ENCODE results near the gene RNASEH2B.

DNA sequence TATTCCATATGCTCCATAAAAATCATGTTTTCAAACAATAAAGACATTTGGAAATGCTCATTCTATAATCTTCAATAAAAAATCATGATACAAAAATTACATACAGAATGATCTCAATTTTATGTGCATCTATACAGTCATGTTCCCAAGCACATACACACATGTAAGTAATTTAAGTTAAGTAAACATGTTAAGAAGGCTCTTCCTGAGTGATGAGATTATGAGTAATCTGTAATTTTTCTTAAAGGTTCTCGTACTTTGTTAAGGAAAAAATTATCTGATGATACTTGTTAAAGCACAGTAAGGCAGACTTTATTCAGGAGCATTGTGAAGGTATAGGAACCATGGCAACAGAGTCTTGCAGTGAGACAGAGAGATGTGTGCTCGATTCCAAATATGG, 36.1 kb upstream of the RNASEH2B start:
- no peak for TF ChIP-seq EZH2 (IDR thresholded peaks at IDR 0.05; ENCODE audit: borderline replicate concordance, low read depth, low read length, poor library complexity, severe bottlenecking)
- TF ChIP-seq, protein P1, sequence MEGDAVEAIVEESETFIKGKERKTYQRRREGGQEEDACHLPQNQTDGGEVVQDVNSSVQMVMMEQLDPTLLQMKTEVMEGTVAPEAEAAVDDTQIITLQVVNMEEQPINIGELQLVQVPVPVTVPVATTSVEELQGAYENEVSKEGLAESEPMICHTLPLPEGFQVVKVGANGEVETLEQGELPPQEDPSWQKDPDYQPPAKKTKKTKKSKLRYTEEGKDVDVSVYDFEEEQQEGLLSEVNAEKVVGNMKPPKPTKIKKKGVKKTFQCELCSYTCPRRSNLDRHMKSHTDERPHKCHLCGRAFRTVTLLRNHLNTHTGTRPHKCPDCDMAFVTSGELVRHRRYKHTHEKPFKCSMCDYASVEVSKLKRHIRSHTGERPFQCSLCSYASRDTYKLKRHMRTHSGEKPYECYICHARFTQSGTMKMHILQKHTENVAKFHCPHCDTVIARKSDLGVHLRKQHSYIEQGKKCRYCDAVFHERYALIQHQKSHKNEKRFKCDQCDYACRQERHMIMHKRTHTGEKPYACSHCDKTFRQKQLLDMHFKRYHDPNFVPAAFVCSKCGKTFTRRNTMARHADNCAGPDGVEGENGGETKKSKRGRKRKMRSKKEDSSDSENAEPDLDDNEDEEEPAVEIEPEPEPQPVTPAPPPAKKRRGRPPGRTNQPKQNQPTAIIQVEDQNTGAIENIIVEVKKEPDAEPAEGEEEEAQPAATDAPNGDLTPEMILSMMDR (conservative IDR thresholded peaks at IDR 0.05; ENCODE audit: low read depth, low read length) = no peak
